RWPE1 (cell line): ENCODE results near the gene WDR36.

ENCODE experiments used
- CTCF ChIA-PET: fragments of 350-600 bp; sonication (Branson Sonifier 250); formaldehyde crosslinking; extraction: SDS; loops from one replicate; lab custom pipeline; 2021; lab: Yijun Ruan, JAX
- POLR2A ChIA-PET: fragments of 400-600 bp; formaldehyde crosslinking; extraction: SDS; loops from one replicate; lab custom pipeline; 2020; ENCODE audit warnings: antibody characterized with exemption; ENCODE audit not compliant: low non-redundant PET; lab: Yijun Ruan, JAX
- DNase-seq: peaks from one replicate; pipeline ENCODE4 v3.0.0; 2012; ENCODE audit warnings: low spot score
- H3K27ac ChIP-seq: fragments of 450-650 bp; 2 replicates; pipeline ENCODE4 v1.5.1; 2017
- CTCF ChIP-seq: fragments of 450-650 bp; conservative IDR thresholded peaks from 2 replicates; pipeline ENCODE4 v1.5.1; 2017; ENCODE audit warnings: low read depth, mild to moderate bottlenecking

Gene WDR36

GRCh38 chr5:111163000-111163399 is 70.9 kb downstream of the WDR36 start:
- H3K27ac ChIP-seq: no peak overlapping the region
- ChIA-PET POLR2A (no interaction called here), CTCF (no interaction called here)
- DNase-seq: no peak
- TF ChIP-seq CTCF: no peak

GRCh38 chr5:111165058-111165457 is 72.9 kb downstream of the WDR36 start:
- H3K27ac ChIP-seq: no peak overlapping the region
- ChIA-PET POLR2A (no interaction called here), CTCF (interaction anchor here (0.6 kb wide), 2 partner anchors 297 to 744 kb away, joined by 3 to 4 read pairs; no protein-coding TSS in a partner anchor)
- TF ChIP-seq CTCF: no peak
- no peak for DNase-seq

- no peak overlapping the region for H3K27ac ChIP-seq
- TF ChIP-seq CTCF: no peak
- DNase-seq: no peak
- CTCF ChIA-PET: no interaction called here
- POLR2A ChIA-PET: no interaction called here
These were observed 75.4 kb downstream of the WDR36 start for GRCh38 chr5:111167551-111167950.

GRCh38 chr5:111168608-111169007 is 76.5 kb downstream of the WDR36 start:
- no peak for TF ChIP-seq CTCF
- ChIA-PET POLR2A (no interaction called here), CTCF (interaction anchor here (0.6 kb wide), 1 partner anchor 634 kb away, joined by 4 read pairs; no protein-coding TSS in a partner anchor)
- no peak for DNase-seq
- H3K27ac ChIP-seq: no peak overlapping the region

GRCh38 chr5:111169269-111169668 is 77.1 kb downstream of the WDR36 start:
- CTCF ChIA-PET: interaction anchor here (0.6 to 0.7 kb wide), 3 partner anchors 172 to 633 kb away, joined by 3 to 4 read pairs (median 3); no protein-coding TSS in a partner anchor
- TF ChIP-seq CTCF: no peak
- no peak overlapping the region for H3K27ac ChIP-seq
- DNase-seq: no peak
- POLR2A ChIA-PET: no interaction called here

GRCh38 chr5:111170279-111170678 is 78.1 kb downstream of the WDR36 start:
- CTCF ChIA-PET: interaction anchor here (0.6 to 1.3 kb wide), 5 partner anchors 9 to 291 kb away, joined by 3 read pairs; no protein-coding TSS in a partner anchor
- no peak for DNase-seq

More at GRCh38 chr5:111170279-111170678, 78.1 kb downstream of the WDR36 start:
- no peak overlapping the region for H3K27ac ChIP-seq
- TF ChIP-seq CTCF: no peak
- POLR2A ChIA-PET: no interaction called here
